ENCODE data around the gene TMEM109. TPM values are rescaled to one million over a fixed set of nuclear protein-coding genes. Genes with fewer than 3 reads are reported as not detected.

The TMEM109 gene
- total and polyA plus RNA-seq, 2 of the 13 experiments (the other 11 are each of a cell fraction or from before 2014, with no cell fraction given): 7.7 to 18.0 TPM

GRCh38 chr11:60906132-60906972 is 7.6 kb upstream of the TMEM109 start, which contains the start of gene PRPF19 (continued):
- TF ChIP-seq ZNF12 (CRISPR knock-in tag; IDR thresholded peaks at IDR 0.05): peak; percentile 79; the same call in 1 of the 2 replicates
- no peak for TF ChIP-seq RBM22 (optimal IDR thresholded peaks at IDR 0.05; ENCODE audit: low read length)
- TF ChIP-seq CHCHD3 (CRISPR knock-in tag; IDR thresholded peaks at IDR 0.05): 0 out of 2 replicates have a peak, but pooled peaks have one; percentile 77
- peak; percentile 85; the same call in 1 of the 2 replicates for TF ChIP-seq MXD3 (CRISPR knock-in tag; IDR thresholded peaks at IDR 0.05)
- TF ChIP-seq NRL (CRISPR knock-in tag; IDR thresholded peaks at IDR 0.05; ENCODE audit: borderline replicate concordance): peak; percentile 62
- TF ChIP-seq KDM3A (CRISPR knock-in tag; IDR thresholded peaks at IDR 0.05; ENCODE audit: low read depth): no peak
- 0 out of 2 replicates have a peak, but pooled peaks have one; percentile 73 for TF ChIP-seq REL (CRISPR knock-in tag; conservative IDR thresholded peaks at IDR 0.05)
- peak; percentile 80 for TF ChIP-seq ZFY (CRISPR knock-in tag; IDR thresholded peaks at IDR 0.05)
- peak; percentile 74; the same call in 1 of the 2 replicates for TF ChIP-seq HES4 (CRISPR knock-in tag; IDR thresholded peaks at IDR 0.05; ENCODE audit: borderline replicate concordance)
- 0 out of 2 replicates have a peak, but pooled peaks have one; percentile 43 for TF ChIP-seq ARNTL (CRISPR knock-in tag; IDR thresholded peaks at IDR 0.05)
- TF ChIP-seq MYNN (CRISPR knock-in tag; IDR thresholded peaks at IDR 0.05; ENCODE audit: low read depth): no peak
- peak; percentile 95 for TF ChIP-seq ZNF143 (CRISPR knock-in tag; IDR thresholded peaks at IDR 0.05)
- TF ChIP-seq ZIK1 (CRISPR knock-in tag; IDR thresholded peaks at IDR 0.05; ENCODE audit: borderline replicate concordance, low read depth): peak; percentile 58; the same call in 1 of the 2 replicates
- TF ChIP-seq MTA1 (CRISPR knock-in tag; IDR thresholded peaks at IDR 0.05; ENCODE audit: borderline replicate concordance): peak; percentile 76; the same call in 1 of the 2 replicates
- peak; percentile 54; the same call in 1 of the 2 replicates for TF ChIP-seq ZNF556 (CRISPR knock-in tag; IDR thresholded peaks at IDR 0.05; ENCODE audit: borderline replicate concordance)
- peak; percentile 88 for TF ChIP-seq ZGPAT (CRISPR knock-in tag; IDR thresholded peaks at IDR 0.05)
- no peak for TF ChIP-seq NFIC (IDR thresholded peaks at IDR 0.05; ENCODE audit: low read length)
- TF ChIP-seq REXO4 (CRISPR knock-in tag; IDR thresholded peaks at IDR 0.05; ENCODE audit: borderline replicate concordance): no peak
- peak; percentile 82 for TF ChIP-seq ZNF564 (CRISPR knock-in tag; IDR thresholded peaks at IDR 0.05)
- TF ChIP-seq IRF9 (CRISPR knock-in tag; IDR thresholded peaks at IDR 0.05; ENCODE audit: borderline replicate concordance): no peak; the same call in 1 of the 2 replicates
- 0 out of 2 replicates have a peak, but pooled peaks have one; percentile 55 for TF ChIP-seq ZNF782 (CRISPR knock-in tag; IDR thresholded peaks at IDR 0.05; ENCODE audit: borderline replicate concordance)
- 0 out of 2 replicates have a peak, but pooled peaks have one; percentile 45 for TF ChIP-seq ZNF414 (CRISPR knock-in tag; IDR thresholded peaks at IDR 0.05)
- TF ChIP-seq MIER3 (CRISPR knock-in tag; IDR thresholded peaks at IDR 0.05; ENCODE audit: borderline replicate concordance): no peak
- no peak for TF ChIP-seq ZNF224 (CRISPR knock-in tag; IDR thresholded peaks at IDR 0.05)
- peak; percentile 42 for TF ChIP-seq JARID2 (CRISPR knock-in tag; IDR thresholded peaks at IDR 0.05; ENCODE audit: insufficient replicate concordance)
- TF ChIP-seq CENPBD1 (CRISPR knock-in tag; IDR thresholded peaks at IDR 0.05; ENCODE audit: borderline replicate concordance, low read depth): no peak
